Astrocyte (in vitro differentiated cells and primary cell): ENCODE results near the gene TLK2.

Source experiments
- CTCF ChIP-seq: IDR thresholded peaks from 2 replicates; pipeline ENCODE4 v1.5.1; 2011; ENCODE audit warnings: low read depth, mild to moderate bottlenecking, inconsistent platforms, low read length, moderate library complexity; ENCODE audit not compliant: insufficient read depth
- EZH2 ChIP-seq: IDR thresholded peaks from 2 replicates; pipeline ENCODE4 v1.6.1; 2012; ENCODE audit warnings: mild to moderate bottlenecking, low read length, inconsistent platforms; ENCODE audit not compliant: insufficient read depth

DNA sequence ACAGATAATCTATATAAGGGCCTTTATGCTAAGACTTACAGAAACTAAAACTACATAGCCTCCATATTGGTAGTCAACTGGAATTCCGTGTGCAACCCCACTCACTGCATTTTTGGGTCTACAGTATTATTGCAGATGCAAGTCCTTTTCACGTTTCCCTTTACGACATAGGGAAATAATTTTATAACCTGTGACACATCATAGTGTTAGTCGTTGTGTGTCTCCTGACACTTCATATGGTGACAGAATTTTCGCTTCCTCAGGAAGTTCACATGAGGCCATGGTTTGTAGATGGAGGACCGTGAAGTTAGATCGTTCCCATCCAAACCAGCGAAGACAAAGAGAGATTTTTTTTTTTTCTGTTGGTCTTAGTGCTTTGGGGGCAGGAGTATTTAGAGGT, 133.1 kb downstream of the TLK2 start:
- TF ChIP-seq CTCF (no peak), EZH2 (no peak)
